Small intestine (tissue), 7 donors: ENCODE measurements around the gene CHAF1A. TPM values are rescaled to one million over a fixed set of nuclear protein-coding genes. Genes with fewer than 3 reads are reported as not detected.
A peak's percentile ranks its signal among the peaks of the same experiment; 100 is the strongest.

ENCODE experiments used
- DNase-seq, 2 donors: peaks; one replicate each; pipeline versions ENCODE4 v3.0.0 to v3.0.0-alpha.2; 2013
- FAIRE-seq: peaks from 2 replicates; lab custom pipeline; 2012; peaks lifted over from hg19 to GRCh38; lab: Jason Lieb, UNC
- H3K27ac ChIP-seq, 3 donors: one replicate each; pipeline ENCODE4 v1.5.1; 2013; ENCODE audit warnings: low read length in 2 of 3, mild to moderate bottlenecking in 2 of 3, control low read depth in 1 of 3, inconsistent platforms in 1 of 3, low read depth in 1 of 3, moderate library complexity in 1 of 3
- H3K27me3 ChIP-seq, 3 donors: one replicate each; pipeline ENCODE4 v1.6.1; 2013; ENCODE audit warnings: low read length in 3 of 3, inconsistent platforms in 1 of 3; ENCODE audit not compliant: control insufficient read depth in 3 of 3, insufficient read depth in 3 of 3
- H3K36me3 ChIP-seq, 3 donors: one replicate each; pipeline ENCODE4 v1.6.1; 2013; ENCODE audit warnings: low read length in 3 of 3, inconsistent platforms in 1 of 3, low read depth in 1 of 3, mild to moderate bottlenecking in 1 of 3, moderate library complexity in 1 of 3; ENCODE audit not compliant: control insufficient read depth in 3 of 3, insufficient read depth in 2 of 3
- H3K4me1 ChIP-seq, 3 donors: one replicate each; pipeline ENCODE4 v1.6.1; 2013; ENCODE audit warnings: low read length in 2 of 3, inconsistent platforms in 1 of 3, low read depth in 1 of 3, mild to moderate bottlenecking in 1 of 3, moderate library complexity in 1 of 3; ENCODE audit not compliant: control insufficient read depth in 3 of 3, insufficient read depth in 2 of 3
- H3K4me3 ChIP-seq, 3 donors: one replicate each; pipeline ENCODE4 v1.5.1; 2013; ENCODE audit warnings: low read length in 3 of 3, control low read depth in 1 of 3, inconsistent platforms in 1 of 3, low read depth in 1 of 3, mild to moderate bottlenecking in 1 of 3, moderate library complexity in 1 of 3
- H3K9me3 ChIP-seq, 2 donors: one replicate each; pipeline ENCODE4 v1.6.1; 2013; ENCODE audit warnings: low read depth in 1 of 2, low read length in 1 of 2; ENCODE audit not compliant: control insufficient read depth in 2 of 2, insufficient read depth in 1 of 2
- WGBS, 3 donors: extraction: QIAGEN DNeasy Blood & Tissue Kit; methylation state at CpG; one replicate each; pipeline ENCODE4 v1.1.7; 2013; 5-methylcytosine and 5-hydroxymethylcytosine counted together
- polyA plus RNA-seq, 4 donors: library from polyadenylated mRNA; stranded (reverse) in 3 of 4; unstranded in 1 of 4; fragments of 200-250 nt in 3 of 4; fragments of 120-200 nt in 1 of 4; gene quantifications; one replicate each; pipeline versions ENCODE4 v1.2.1 to v1.2.3, GENCODE V29; 2013
- donor health status: healthy with polysubstance abuse.
- donor health status: control.
- donor health status: control.
- donor health status: Bipolar disorder and iron deficiency.
- donor health status: healthy.

The CHAF1A gene
- polyA plus RNA-seq, 4 donors = 4.0 to 13.5 (median 9.4) TPM

- H3K4me3 ChIP-seq = no peak overlapping the region
- peaks cover 0 to 84% (median 6%) of the 10 kb centered on the region in 3 donors for H3K36me3 ChIP-seq
- WGBS, 3 donors = 38 to 60% (median 53%) methylated on average over 17 of the region's 17 CpGs
- peaks cover 0 to 63% (median 16%) of the 10 kb centered on the region in 3 donors for H3K4me1 ChIP-seq
- FAIRE-seq = no peak
- peak overlapping the region in 2 of 3 donors; percentile 45 to 69 for H3K27ac ChIP-seq
- no peaks in the 10 kb centered on the region for H3K27me3 ChIP-seq
- no peaks in the 10 kb centered on the region for H3K9me3 ChIP-seq
- peak in 1 of 2 donors; percentile 42 for DNase-seq
Measured at GRCh38 chr19:4380254-4380727, 22.1 kb upstream of the CHAF1A start.

GRCh38 chr19:4385291-4386040 lies 17.0 kb upstream of the CHAF1A start:
- DNase-seq (peak in 1 of 2 donors; percentile 79), FAIRE-seq (no peak)
- Histone ChIP-seq H3K9me3 (no peaks in the 10 kb centered on the region), H3K4me3 (peak overlapping the region in 1 of 3 donors; percentile 5), H3K36me3 (peaks cover 0 to 85% (median 6%) of the 10 kb centered on the region in 3 donors), H3K27ac (peak overlapping the region in 1 of 3 donors; percentile 81), H3K4me1 (peaks cover 0 to 53% (median 2%) of the 10 kb centered on the region in 3 donors), H3K27me3 (no peaks in the 10 kb centered on the region)
- 61 to 71% (median 67%) methylated on average over 15 of the region's 15 CpGs for WGBS, 3 donors

DNA sequence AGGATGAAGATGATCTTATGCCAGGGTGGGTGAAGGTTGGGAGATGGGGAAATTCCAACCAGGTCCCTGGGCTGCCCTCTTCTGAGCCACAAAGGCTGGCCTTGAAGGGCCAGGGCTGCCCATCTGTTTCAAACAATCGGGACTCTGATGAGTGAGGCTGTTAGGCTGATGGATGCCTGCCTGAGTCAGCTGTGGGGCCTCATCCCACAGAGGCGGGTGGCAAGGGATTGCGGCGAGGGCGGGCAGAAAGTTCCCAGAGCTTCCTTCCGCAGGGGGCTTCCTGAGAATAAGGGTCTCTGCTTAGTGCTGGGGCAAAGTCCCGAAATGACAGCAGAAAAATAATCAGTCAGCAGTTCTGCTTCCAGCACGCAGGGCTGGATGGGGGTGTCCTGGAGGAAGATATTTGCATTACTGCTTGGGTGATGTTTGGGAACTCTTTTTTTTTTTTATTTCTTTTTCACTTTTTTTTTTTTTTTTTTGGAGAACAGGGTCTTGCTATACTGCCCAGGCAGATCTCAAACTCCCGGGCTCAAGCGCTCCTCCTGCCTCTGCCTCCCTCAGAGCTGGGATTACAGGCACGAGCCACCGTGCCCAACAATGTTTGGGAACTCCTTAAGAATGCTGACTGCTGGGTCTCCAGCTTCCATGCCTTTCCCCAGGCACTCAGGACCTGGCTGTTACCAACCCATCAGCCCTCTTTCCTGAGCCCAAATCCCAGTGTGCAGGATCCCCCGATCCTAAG lies 16.2 kb upstream of the CHAF1A start:
- Histone ChIP-seq H3K36me3 (peaks cover 0 to 80% (median 6%) of the 10 kb centered on the region in 3 donors), H3K4me3 (no peak overlapping the region), H3K27ac (peak overlapping the region in 1 of 3 donors; percentile 81), H3K9me3 (no peaks in the 10 kb centered on the region), H3K4me1 (peaks cover 0 to 60% (median 9%) of the 10 kb centered on the region in 3 donors), H3K27me3 (no peaks in the 10 kb centered on the region)
- FAIRE-seq = no peak
- DNase-seq = no peak
- WGBS, 3 donors = 77 to 95% (median 94%) methylated on average over 13 of the region's 13 CpGs

GRCh38 chr19:4388337-4389063 lies 13.9 kb upstream of the CHAF1A start:
- FAIRE-seq (no peak), DNase-seq (peak in 1 of 2 donors; percentile 71)
- peaks cover 0 to 80% (median 14%) of the 10 kb centered on the region in 3 donors for H3K4me1 ChIP-seq
- peaks cover 0 to 72% (median 5%) of the 10 kb centered on the region in 3 donors for H3K36me3 ChIP-seq
- 53 to 71% (median 57%) methylated on average over 15 to 16 of the region's 16 CpGs for WGBS, 3 donors
- H3K9me3 ChIP-seq = no peaks in the 10 kb centered on the region
- H3K4me3 ChIP-seq = no peak overlapping the region
- no peaks in the 10 kb centered on the region for H3K27me3 ChIP-seq
- H3K27ac ChIP-seq = peak overlapping the region in 2 of 3 donors; percentile 26 to 68

DNA sequence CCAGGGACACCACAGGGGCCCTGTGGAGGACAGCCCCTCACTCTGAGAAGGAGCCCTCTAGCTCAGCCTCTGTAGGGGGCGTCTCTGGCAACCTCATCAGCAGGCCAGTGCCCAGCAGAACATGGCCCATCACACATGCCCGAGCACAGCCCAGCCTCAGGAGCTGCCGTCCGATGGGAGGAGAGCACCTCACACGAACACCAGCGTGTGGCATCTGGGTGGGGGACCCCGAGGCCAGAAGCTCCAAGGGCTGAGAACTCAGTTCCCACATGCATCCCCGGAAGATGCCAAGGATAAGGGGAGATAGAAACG lies 13.4 kb upstream of the CHAF1A start:
- H3K4me1 ChIP-seq = peaks cover 0 to 83% (median 14%) of the 10 kb centered on the region in 3 donors
- no peak overlapping the region for H3K4me3 ChIP-seq
- DNase-seq = no peak
- H3K9me3 ChIP-seq = no peaks in the 10 kb centered on the region
- H3K27me3 ChIP-seq = no peaks in the 10 kb centered on the region
- H3K36me3 ChIP-seq = peaks cover 0 to 70% (median 4%) of the 10 kb centered on the region in 3 donors
- peak overlapping the region in 2 of 3 donors; percentile 26 to 68 for H3K27ac ChIP-seq
- no peak for FAIRE-seq
- WGBS, 3 donors = 81 to 82% (median 81%) methylated on average over 9 of the region's 9 CpGs

DNA sequence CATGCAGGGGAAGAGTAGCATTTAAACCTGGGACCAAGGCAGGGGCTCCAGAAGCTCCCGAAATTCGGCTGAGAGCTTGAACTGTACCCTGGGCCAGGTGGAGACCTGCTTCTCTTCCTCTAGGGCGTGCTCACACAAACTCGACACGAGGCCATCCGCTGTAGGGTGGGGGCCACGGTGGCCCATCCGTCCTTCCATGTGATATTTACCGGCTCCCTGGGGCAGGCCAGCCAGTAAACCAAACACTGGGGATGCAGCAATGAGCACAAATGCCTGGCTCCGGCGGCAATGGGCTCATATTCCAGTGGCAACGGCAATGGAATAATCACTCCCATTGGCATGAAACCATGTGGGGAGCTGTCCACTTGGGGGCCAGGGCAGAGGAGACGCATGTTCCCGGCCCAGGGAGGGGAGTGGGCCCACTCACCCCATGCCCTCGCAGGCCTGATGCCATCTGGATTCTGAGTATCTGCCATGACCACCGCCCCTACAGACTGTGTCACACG lies 12.9 kb upstream of the CHAF1A start:
- 60 to 69% (median 69%) methylated on average over 16 to 17 of the region's 17 CpGs for WGBS, 3 donors
- Histone ChIP-seq H3K4me3 (peak overlapping the region in 1 of 3 donors; percentile 17), H3K27me3 (no peaks in the 10 kb centered on the region), H3K36me3 (peaks cover 0 to 70% (median 0%) of the 10 kb centered on the region in 3 donors), H3K27ac (peak overlapping the region; percentile 60 to 94 (median 94)), H3K9me3 (no peaks in the 10 kb centered on the region), H3K4me1 (peaks cover 0 to 83% (median 14%) of the 10 kb centered on the region in 3 donors)
- FAIRE-seq = no peak
- no peak for DNase-seq

- H3K9me3 ChIP-seq = no peaks in the 10 kb centered on the region
- peaks cover 0 to 83% (median 15%) of the 10 kb centered on the region in 3 donors for H3K4me1 ChIP-seq
- no peak for FAIRE-seq
- peak overlapping the region in 1 of 3 donors; percentile 17 for H3K4me3 ChIP-seq
- H3K27me3 ChIP-seq = no peaks in the 10 kb centered on the region
- peaks cover 0 to 70% (median 0%) of the 10 kb centered on the region in 3 donors for H3K36me3 ChIP-seq
- DNase-seq = no peak
- 48 to 56% (median 48%) methylated on average over 12 of the region's 12 CpGs for WGBS, 3 donors
- peak overlapping the region; percentile 60 to 94 (median 94) for H3K27ac ChIP-seq
Measured at GRCh38 chr19:4390017-4390566, 12.3 kb upstream of the CHAF1A start.
